K562 (cell line): ENCODE measurements around the gene FRRS1L. TPM values are rescaled to one million over a fixed set of nuclear protein-coding genes. Genes with fewer than 3 reads are reported as not detected.

Experiments used
- ATAC-seq: fragments of 200-7000 bp; cut with Tn5 transposase; 3 replicates; pipeline ENCODE4 v1.9.1; 2020; ENCODE audit warnings: moderate library complexity
- BruUV-seq: library from RNA; stranded (reverse); fragments of 400-500 nt; replicated peaks from 2 replicates; lab custom pipeline; 2021; lab: Mats Ljungman, UMichigan
- CTCF ChIA-PET: fragments of 300-600 bp; formaldehyde crosslinking; extraction: SDS; loops from one replicate; lab custom pipeline; 2021; ENCODE audit warnings: low intra/inter-chr PET ratio; lab: Yijun Ruan, JAX
- POLR2A ChIA-PET: fragments of 300-600, 350-650 bp; sonication (Branson Sonifier 250); formaldehyde crosslinking; extraction: SDS; loops from one replicate; lab custom pipeline; 2021; ENCODE audit warnings: antibody characterized with exemption, inconsistent platforms; lab: Yijun Ruan, JAX
- DNase-seq, 4 experiments: peaks; one replicate each; pipeline versions ENCODE4 v3.0.0 to v3.0.0-alpha.2; 2011 to 2018; ENCODE audit warnings: low spot score in 3 of 4, mixed read lengths in 3 of 4; ENCODE audit errors: extremely low read depth in 1 of 4
- FAIRE-seq: peaks from 2 replicates; lab custom pipeline; 2011; peaks lifted over from hg19 to GRCh38; lab: Jason Lieb, UNC
- H2AFZ ChIP-seq: 2 replicates; pipeline ENCODE4 v1.6.0; 2011; ENCODE audit warnings: low read depth, low read length, control low read depth, inconsistent platforms
- H3K27ac ChIP-seq: fragments of 200-600 bp; 3 replicates; pipeline ENCODE4 v1.8.0; 2011; ENCODE audit warnings: low read depth, mild to moderate bottlenecking, control low read depth, inconsistent platforms, low read length, moderate library complexity, mixed read lengths; ENCODE audit errors: extremely low read depth
- H3K27me3 ChIP-seq, 2 experiments: fragments of 300-600 bp in 1 of 2; 2 replicates in 1 of 2; 3 replicates in 1 of 2; pipeline versions ENCODE4 v1.6.0 to v1.8.0; 2011; ENCODE audit warnings: inconsistent platforms in 2 of 2, low read length in 2 of 2, mild to moderate bottlenecking in 1 of 2, mixed read lengths in 1 of 2, moderate library complexity in 1 of 2; ENCODE audit not compliant: control insufficient read depth in 2 of 2, insufficient read depth in 2 of 2
- H3K36me3 ChIP-seq: fragments of 300-600 bp; 3 replicates; pipeline ENCODE4 v1.8.0; 2011; ENCODE audit warnings: mild to moderate bottlenecking, low read length, inconsistent platforms; ENCODE audit not compliant: control insufficient read depth, insufficient read depth
- H3K4me1 ChIP-seq, 2 experiments: fragments of 200-600 bp in 1 of 2; replicated peaks in 1 of 2; 2 replicates in 1 of 2; 3 replicates in 1 of 2; pipeline versions ENCODE4 v1.5.1 to v1.8.0; 2011; ENCODE audit warnings: inconsistent platforms in 2 of 2, low read length in 2 of 2, mild to moderate bottlenecking in 1 of 2, mixed read lengths in 1 of 2, moderate library complexity in 1 of 2; ENCODE audit not compliant: control insufficient read depth in 2 of 2, insufficient read depth in 2 of 2
- H3K4me2 ChIP-seq: 2 replicates; pipeline ENCODE4 v1.6.1; 2011; ENCODE audit warnings: low read length, control low read depth, inconsistent platforms, mixed read lengths; ENCODE audit not compliant: insufficient read depth
- H3K4me3 ChIP-seq: fragments of 200-600 bp; sonication (generic), shearing (Covaris generic); 2 replicates; pipeline ENCODE4 v1.5.1; 2016; ENCODE audit warnings: control low read depth, inconsistent platforms
- H3K79me2 ChIP-seq: fragments of 200-600 bp; 3 replicates; pipeline ENCODE4 v1.8.0; 2011; ENCODE audit warnings: low read length, inconsistent platforms; ENCODE audit not compliant: control insufficient read depth, insufficient read depth
- H3K9ac ChIP-seq, 2 experiments: 2 replicates each; pipeline versions ENCODE4 v1.6.0 to v1.6.1; 2011; ENCODE audit warnings: low read depth in 2 of 2, low read length in 2 of 2, control low read depth in 1 of 2, inconsistent platforms in 1 of 2, mild to moderate bottlenecking in 1 of 2, mixed read lengths in 1 of 2; ENCODE audit not compliant: insufficient read depth in 1 of 2
- H3K9me1 ChIP-seq: one replicate; pipeline ENCODE4 v1.6.0; 2011; ENCODE audit warnings: inconsistent platforms, mild to moderate bottlenecking, low read length, moderate library complexity; ENCODE audit not compliant: control insufficient read depth, insufficient read depth
- H3K9me3 ChIP-seq: replicated peaks from 2 replicates; pipeline ENCODE4 v1.5.1; 2011; ENCODE audit warnings: low read depth, low read length, inconsistent platforms; ENCODE audit not compliant: control insufficient read depth, insufficient read depth
- H4K20me1 ChIP-seq: replicated peaks from 2 replicates; pipeline ENCODE4 v1.6.1; 2011; ENCODE audit warnings: low read length, inconsistent platforms, mixed read lengths; ENCODE audit not compliant: control insufficient read depth, insufficient read depth
- CBFA2T3 ChIP-seq: fragments of 450-650 bp; IDR thresholded peaks from 2 replicates; pipeline ENCODE4 v1.6.1; 2017
- DPF2 ChIP-seq: fragments of 450-650 bp; IDR thresholded peaks from 2 replicates; pipeline ENCODE4 v1.6.1; 2016
- ELF4 ChIP-seq: fragments of 450-650 bp; formaldehyde crosslinking; IDR thresholded peaks from 2 replicates; pipeline ENCODE4 v1.4.0; 2022; ENCODE audit warnings: missing genetic modification characterization
- EP300 ChIP-seq: IDR thresholded peaks from 2 replicates; pipeline ENCODE4 v1.6.1; 2012; ENCODE audit warnings: low read length, improper control_type of control experiment
- EP400 ChIP-seq: fragments of 450-650 bp; IDR thresholded peaks from 2 replicates; pipeline ENCODE4 v1.6.1; 2017; ENCODE audit warnings: antibody characterized with exemption, mild to moderate bottlenecking, moderate library complexity
- GTF2F1 ChIP-seq: IDR thresholded peaks from 2 replicates; pipeline ENCODE4 v1.6.1; 2011; ENCODE audit warnings: low read depth, low read length, improper control_type of control experiment
- MTA2 ChIP-seq: fragments of 450-650 bp; IDR thresholded peaks from 2 replicates; pipeline ENCODE4 v1.6.1; 2016; ENCODE audit warnings: low read depth
- NCOR1 ChIP-seq: fragments of 450-650 bp; IDR thresholded peaks from 2 replicates; pipeline ENCODE4 v1.6.1; 2016; ENCODE audit warnings: mild to moderate bottlenecking, moderate library complexity
- NFE2L1 ChIP-seq: fragments of 450-650 bp; IDR thresholded peaks from 2 replicates; pipeline ENCODE4 v1.6.1; 2016; ENCODE audit warnings: missing genetic modification characterization, low read depth, mild to moderate bottlenecking, missing compliant biosample characterization, moderate library complexity, borderline replicate concordance
- RERE ChIP-seq: sonication (generic); formaldehyde crosslinking; IDR thresholded peaks from 2 replicates; pipeline ENCODE4 v1.8.0; 2023; ENCODE audit warnings: missing genetic modification reagents, mild to moderate bottlenecking, borderline replicate concordance
- SIN3A ChIP-seq, 2 experiments: fragments of 150-350 bp in 1 of 2; IDR thresholded peaks; 2 replicates each; pipeline ENCODE4 v1.6.1; 2011 to 2016; ENCODE audit warnings: borderline replicate concordance in 2 of 2, low read depth in 2 of 2, low read length in 2 of 2, mild to moderate bottlenecking in 2 of 2, moderate library complexity in 2 of 2; ENCODE audit not compliant: control insufficient read depth in 1 of 2
- SMAD4 ChIP-seq: fragments of 250-450 bp; sonication (Bioruptor Pico); conservative IDR thresholded peaks from 2 replicates; pipeline ENCODE4 v1.8.0; 2021; ENCODE audit warnings: inconsistent platforms, mild to moderate bottlenecking, moderate library complexity
- SMARCA5 ChIP-seq: fragments of 450-650 bp; IDR thresholded peaks from 2 replicates; pipeline ENCODE4 v1.6.1; 2016
- TAL1 ChIP-seq: fragments of 450-650 bp; IDR thresholded peaks from 2 replicates; pipeline ENCODE4 v1.6.1; 2016; ENCODE audit warnings: mild to moderate bottlenecking
- TCF3 ChIP-seq: sonication (generic); formaldehyde crosslinking; IDR thresholded peaks from 2 replicates; pipeline ENCODE4 v1.4.0; 2020; ENCODE audit warnings: mild to moderate bottlenecking, missing genetic modification reagents
- ZNF12 ChIP-seq: sonication (generic); formaldehyde crosslinking; IDR thresholded peaks from 2 replicates; pipeline ENCODE4 v1.4.0; 2020; ENCODE audit warnings: mild to moderate bottlenecking, missing genetic modification reagents
- ZNF445 ChIP-seq: fragments of 250-450 bp; sonication (Bioruptor Pico); IDR thresholded peaks from 2 replicates; pipeline ENCODE4 v1.4.0; 2020; ENCODE audit warnings: low read depth, mild to moderate bottlenecking, moderate library complexity
- WGBS: fragments of 100-300 bp; shearing (Covaris generic); methylation state at CpG from one replicate; pipeline ENCODE4 v1.1.6; 2016; ENCODE audit warnings: low coverage, mixed read lengths; ENCODE audit not compliant: insufficient coverage; ENCODE audit errors: missing lambda C conversion rate; 5-methylcytosine and 5-hydroxymethylcytosine counted together
- in situ Hi-C: fragments of 300-500 bp; cut with MboI; formaldehyde crosslinking; loops from 4 replicates; pipeline ENCODE4 v1.15.0; 2018; ENCODE audit warnings: inconsistent platforms, mixed read lengths
- intact Hi-C: fragments of 100-400 bp; cut with micrococcal nuclease; formaldehyde crosslinking; loops from 2 replicates; pipeline ENCODE4 v1.14.2; 2022
- polyA plus RNA-seq, 8 experiments: library from polyadenylated mRNA; depleted of rRNA in 4 of 8; stranded (reverse) in 5 of 8; unstranded in 3 of 8; fragments of >200 nt; fragmentation: Nextera tagmentation in 2 of 8; fragmentation: Illumina TruSeq in 1 of 8; extraction: Ambion mirVana in 2 of 8; extraction: Trizol in 1 of 8; gene quantifications; 2 replicates each; pipeline versions ENCODE4 v1.2.1 to v1.2.3, GENCODE V29; 2011 to 2014; ENCODE audit warnings: inconsistent platforms in 1 of 8, missing spikeins in 1 of 8
- total RNA-seq, 7 experiments: library from RNA; depleted of rRNA in 6 of 7; stranded (reverse); fragments of >200 nt in 6 of 7; fragmentation: Illumina TruSeq in 2 of 7; extraction: Trizol in 2 of 7; gene quantifications; 2 replicates each; pipeline versions ENCODE4 v1.2.1 to v1.2.3, GENCODE V29; 2011 to 2021; ENCODE audit warnings: low replicate concordance in 1 of 7
- TF ChIP-seq, protein P1 (sequence below): fragments of 450-650 bp; IDR thresholded peaks from 2 replicates; pipeline ENCODE4 v1.6.1; 2014; ENCODE audit warnings: low read depth, mild to moderate bottlenecking, moderate library complexity, borderline replicate concordance

FRRS1L gene
- total and polyA plus RNA-seq, 9 of the 15 experiments (the other 6 are each of a cell fraction or from before 2014, with no cell fraction given), result under 0.01 to 0.04 (median 0.03) TPM; not detected in 5

- Histone ChIP-seq H3K4me1 (peaks cover 5 to 10% of the 10 kb centered on the region in 2 experiments; a peak in 4 of 5 replicates), H3K27ac (peak overlapping the region; percentile 45; the same call in 1 of the 3 replicates), H3K9me3 (peaks cover 6% of the 10 kb centered on the region), H3K9me1 (no peaks in the 10 kb centered on the region), H3K27me3 (no peaks in the 10 kb centered on the region), H3K4me3 (no peak overlapping the region), H3K79me2 (no peaks in the 10 kb centered on the region), H2AFZ (peak overlapping the region; percentile 71), H3K4me2 (peak overlapping the region; percentile 47), H3K36me3 (no peaks in the 10 kb centered on the region; the same call in 2 of the 3 replicates), H3K9ac (peak overlapping the region; percentile 40 to 70; a peak in 2 of 4 replicates), H4K20me1 (no peaks in the 10 kb centered on the region)
- intact Hi-C loops (no loop called here), in situ Hi-C loops (no loop called here)
- ATAC-seq (peak; percentile 86), DNase-seq (peak in 1 of 4 experiments; percentile 72), FAIRE-seq (peak; percentile 78)
- POLR2A ChIA-PET, result interaction anchor here (0.6 to 1.0 kb wide), 3 partner anchors 9 to 270 kb away, joined by 3 to 5 read pairs (median 4); no protein-coding TSS in a partner anchor
- BruUV-seq, result no TSS peak
- CTCF ChIA-PET, result no interaction called here
- 3% methylated on average over 7 of the region's 8 CpGs for WGBS
- TF ChIP-seq EP400 (peak; percentile 42; the same call in 1 of the 2 replicates), SMAD4 (CRISPR knock-in tag) (0 out of 2 replicates have a peak, but pooled peaks have one; percentile 5), ZNF12 (CRISPR knock-in tag) (no peak), SIN3A (IDR thresholded peaks at IDR 0.05; ENCODE audit: borderline replicate concordance in 2 of 2, control insufficient read depth in 1 of 2, low read depth in 2 of 2, low read length in 2 of 2) (no peak), GTF2F1 (no peak), MTA2 (0 out of 2 replicates have a peak, but pooled peaks have one; percentile 24), NCOR1 (peak; percentile 53; the same call in 1 of the 2 replicates), SMARCA5 (no peak), TAL1 (peak; percentile 27; the same call in 1 of the 2 replicates), CBFA2T3 (peak; percentile 52), ZNF445 (CRISPR knock-in tag) (no peak), EP300 (peak; percentile 30; the same call in 1 of the 2 replicates), ELF4 (CRISPR knock-in tag) (no peak), RERE (CRISPR knock-in tag) (no peak), TCF3 (CRISPR knock-in tag) (peak; percentile 48; the same call in 1 of the 2 replicates), DPF2 (peak; percentile 61), NFE2L1 (tag) (no peak)
- TF ChIP-seq, protein P1, sequence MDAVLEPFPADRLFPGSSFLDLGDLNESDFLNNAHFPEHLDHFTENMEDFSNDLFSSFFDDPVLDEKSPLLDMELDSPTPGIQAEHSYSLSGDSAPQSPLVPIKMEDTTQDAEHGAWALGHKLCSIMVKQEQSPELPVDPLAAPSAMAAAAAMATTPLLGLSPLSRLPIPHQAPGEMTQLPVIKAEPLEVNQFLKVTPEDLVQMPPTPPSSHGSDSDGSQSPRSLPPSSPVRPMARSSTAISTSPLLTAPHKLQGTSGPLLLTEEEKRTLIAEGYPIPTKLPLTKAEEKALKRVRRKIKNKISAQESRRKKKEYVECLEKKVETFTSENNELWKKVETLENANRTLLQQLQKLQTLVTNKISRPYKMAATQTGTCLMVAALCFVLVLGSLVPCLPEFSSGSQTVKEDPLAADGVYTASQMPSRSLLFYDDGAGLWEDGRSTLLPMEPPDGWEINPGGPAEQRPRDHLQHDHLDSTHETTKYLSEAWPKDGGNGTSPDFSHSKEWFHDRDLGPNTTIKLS, result peak; percentile 74; the same call in 1 of the 2 replicates
These were observed 10.3 kb downstream of the FRRS1L start for GRCh38 chr9:109156708-109157107.
